HEK293 (cell line): Measurements from ENCODE around the gene CRABP2.

Experiments used
- CTCF ChIA-PET: fragments of 350-600 bp; formaldehyde crosslinking; extraction: SDS; loops from one replicate; lab custom pipeline; 2021; ENCODE audit warnings: antibody characterized with exemption; lab: Yijun Ruan, JAX
- POLR2A ChIA-PET: fragments of 300-600 bp; formaldehyde crosslinking; extraction: SDS; loops from one replicate; lab custom pipeline; 2020; ENCODE audit warnings: antibody characterized with exemption, inconsistent platforms; lab: Yijun Ruan, JAX
- H3K27ac ChIP-seq: fragments of 200-500 bp; sonication (Bioruptor generic); 2 replicates; pipeline ENCODE4 v1.5.1; 2014; ENCODE audit warnings: low read depth, low read length, control low read depth, inconsistent platforms; ENCODE audit errors: extremely low read depth
- H3K36me3 ChIP-seq, 2 experiments: fragments of 200-500 bp in 1 of 2; sonication (Bioruptor generic) in 1 of 2; 1 replicate in 1 of 2; 2 replicates in 1 of 2; pipeline ENCODE4 v1.5.1; 2014 to 2017; ENCODE audit warnings: inconsistent platforms in 2 of 2, low read length in 2 of 2; ENCODE audit not compliant: control insufficient read depth in 2 of 2, insufficient read depth in 1 of 2
- H3K4me1 ChIP-seq: fragments of 200-500 bp; sonication (Bioruptor generic); 2 replicates; pipeline ENCODE4 v1.5.1; 2014; ENCODE audit warnings: mild to moderate bottlenecking, low read length, inconsistent platforms; ENCODE audit not compliant: control insufficient read depth, insufficient read depth
- H3K4me3 ChIP-seq: 2 replicates; pipeline ENCODE4 v1.5.1; 2011; ENCODE audit warnings: low read depth, mild to moderate bottlenecking, control low read depth, low read length, moderate library complexity
- H3K9me3 ChIP-seq: fragments of 200-500 bp; sonication (Bioruptor generic); 2 replicates; pipeline ENCODE4 v1.5.1; 2014; ENCODE audit warnings: low read depth, low read length, inconsistent platforms; ENCODE audit not compliant: control insufficient read depth, insufficient read depth
- BCL11B ChIP-seq: fragments of 450-650 bp; formaldehyde crosslinking; IDR thresholded peaks from 2 replicates; pipeline ENCODE4 v1.5.1; 2016; ENCODE audit warnings: low read depth, missing biosample characterization, missing genetic modification characterization
- GFI1B ChIP-seq: fragments of 450-650 bp; formaldehyde crosslinking; IDR thresholded peaks from 2 replicates; pipeline ENCODE4 v1.5.1; 2016; ENCODE audit warnings: missing biosample characterization, missing genetic modification characterization
- GLIS1 ChIP-seq: fragments of 450-650 bp; formaldehyde crosslinking; IDR thresholded peaks from 2 replicates; pipeline ENCODE4 v1.5.1; 2016; ENCODE audit warnings: missing biosample characterization, missing genetic modification characterization
- GLIS2 ChIP-seq: fragments of 450-650 bp; formaldehyde crosslinking; IDR thresholded peaks from 2 replicates; pipeline ENCODE4 v1.5.1; 2016; ENCODE audit warnings: missing biosample characterization, missing genetic modification characterization
- HOXA7 ChIP-seq: sonication (generic); formaldehyde crosslinking; IDR thresholded peaks from 2 replicates; pipeline ENCODE4 v1.8.1; 2022; ENCODE audit warnings: missing genetic modification reagents, borderline replicate concordance
- KLF7 ChIP-seq: fragments of 450-650 bp; formaldehyde crosslinking; IDR thresholded peaks from 2 replicates; pipeline ENCODE4 v1.5.1; 2016; ENCODE audit warnings: missing biosample characterization, missing genetic modification characterization, borderline replicate concordance
- KLF9 ChIP-seq: fragments of 450-650 bp; formaldehyde crosslinking; IDR thresholded peaks from 2 replicates; pipeline ENCODE4 v1.5.1; 2016; ENCODE audit warnings: missing biosample characterization, missing genetic modification characterization, low read depth
- RBAK ChIP-seq: fragments of 450-650 bp; formaldehyde crosslinking; IDR thresholded peaks from 2 replicates; pipeline ENCODE4 v1.5.1; 2016; ENCODE audit warnings: missing biosample characterization, missing genetic modification characterization
- SP2 ChIP-seq: fragments of 450-650 bp; formaldehyde crosslinking; IDR thresholded peaks from 2 replicates; pipeline ENCODE4 v1.5.1; 2016; ENCODE audit warnings: missing biosample characterization, missing genetic modification characterization
- SP3 ChIP-seq: fragments of 450-650 bp; formaldehyde crosslinking; IDR thresholded peaks from 2 replicates; pipeline ENCODE4 v1.5.1; 2016; ENCODE audit warnings: missing biosample characterization, missing genetic modification characterization
- ZBTB1 ChIP-seq: fragments of 450-650 bp; formaldehyde crosslinking; IDR thresholded peaks from 2 replicates; pipeline ENCODE4 v1.5.1; 2016; ENCODE audit warnings: missing biosample characterization, missing genetic modification characterization
- ZNF211 ChIP-seq: fragments of 450-650 bp; formaldehyde crosslinking; IDR thresholded peaks from 2 replicates; pipeline ENCODE4 v1.5.1; 2016; ENCODE audit warnings: low read depth, missing biosample characterization, missing genetic modification characterization
- ZNF239 ChIP-seq: fragments of 450-650 bp; formaldehyde crosslinking; IDR thresholded peaks from 2 replicates; pipeline ENCODE4 v1.5.1; 2016; ENCODE audit warnings: missing biosample characterization, missing genetic modification characterization
- ZNF302 ChIP-seq: fragments of 450-650 bp; formaldehyde crosslinking; IDR thresholded peaks from 2 replicates; pipeline ENCODE4 v1.5.1; 2016; ENCODE audit warnings: missing biosample characterization, missing genetic modification characterization, low read depth
- ZNF335 ChIP-seq: fragments of 450-650 bp; formaldehyde crosslinking; conservative IDR thresholded peaks from 2 replicates; pipeline ENCODE4 v1.5.1; 2016; ENCODE audit warnings: missing biosample characterization, missing genetic modification characterization
- ZNF341 ChIP-seq: fragments of 450-650 bp; formaldehyde crosslinking; IDR thresholded peaks from 2 replicates; pipeline ENCODE4; 2016; ENCODE audit warnings: low read depth, missing biosample characterization, missing genetic modification characterization
- ZNF354C ChIP-seq: fragments of 450-650 bp; formaldehyde crosslinking; IDR thresholded peaks from 2 replicates; pipeline ENCODE4 v1.5.1; 2016; ENCODE audit warnings: missing biosample characterization, missing genetic modification characterization, low read depth, borderline replicate concordance
- ZNF391 ChIP-seq: fragments of 450-650 bp; formaldehyde crosslinking; IDR thresholded peaks from 2 replicates; pipeline ENCODE4 v1.5.1; 2016; ENCODE audit warnings: low read depth, missing biosample characterization, missing genetic modification characterization, borderline replicate concordance
- ZNF548 ChIP-seq: fragments of 450-650 bp; formaldehyde crosslinking; IDR thresholded peaks from 2 replicates; pipeline ENCODE4 v1.5.1; 2016; ENCODE audit warnings: missing biosample characterization, missing genetic modification characterization
- ZNF561 ChIP-seq: fragments of 450-650 bp; IDR thresholded peaks from 2 replicates; pipeline ENCODE4 v1.5.1; 2018; ENCODE audit warnings: missing biosample characterization, missing genetic modification characterization, borderline replicate concordance
- ZNF600 ChIP-seq: fragments of 450-650 bp; formaldehyde crosslinking; IDR thresholded peaks from 2 replicates; pipeline ENCODE4 v1.5.1; 2016; ENCODE audit warnings: missing biosample characterization, missing genetic modification characterization
- ZNF629 ChIP-seq: fragments of 450-650 bp; formaldehyde crosslinking; IDR thresholded peaks from 2 replicates; pipeline ENCODE4 v1.5.1; 2017; ENCODE audit warnings: missing biosample characterization, missing genetic modification characterization
- ZNF660 ChIP-seq: fragments of 450-650 bp; IDR thresholded peaks from 2 replicates; pipeline ENCODE4 v1.5.1; 2018; ENCODE audit warnings: missing biosample characterization, mild to moderate bottlenecking, missing genetic modification characterization
- ZNF777 ChIP-seq: fragments of 450-650 bp; formaldehyde crosslinking; IDR thresholded peaks from 2 replicates; pipeline ENCODE4 v1.5.1; 2017; ENCODE audit warnings: missing biosample characterization, missing genetic modification characterization, borderline replicate concordance
- ZXDB ChIP-seq: fragments of 450-650 bp; formaldehyde crosslinking; IDR thresholded peaks from 2 replicates; pipeline ENCODE4 v1.5.1; 2016; ENCODE audit warnings: missing biosample characterization, missing genetic modification characterization
- TF ChIP-seq, protein P1 (sequence below): fragments of 450-650 bp; formaldehyde crosslinking; IDR thresholded peaks from 2 replicates; pipeline ENCODE4 v1.5.1; 2017; ENCODE audit warnings: missing biosample characterization, missing genetic modification characterization
- TF ChIP-seq, protein P2 (sequence below): fragments of 450-650 bp; formaldehyde crosslinking; IDR thresholded peaks from 2 replicates; pipeline ENCODE4 v1.5.1; 2017; ENCODE audit warnings: missing biosample characterization, missing genetic modification characterization
- TF ChIP-seq, protein P3 (sequence below): fragments of 450-650 bp; formaldehyde crosslinking; IDR thresholded peaks from 2 replicates; pipeline ENCODE4 v1.5.0; 2017; ENCODE audit warnings: missing biosample characterization, missing genetic modification characterization, borderline replicate concordance
- TF ChIP-seq, protein P4 (sequence below): fragments of 450-650 bp; formaldehyde crosslinking; IDR thresholded peaks from 2 replicates; pipeline ENCODE4 v1.5.1; 2016; ENCODE audit warnings: missing biosample characterization, missing genetic modification characterization
- TF ChIP-seq, protein P5 (sequence below): fragments of 450-650 bp; formaldehyde crosslinking; IDR thresholded peaks from 2 replicates; pipeline ENCODE4 v1.5.1; 2016; ENCODE audit warnings: missing biosample characterization, missing genetic modification characterization

The CRABP2 gene

DNA sequence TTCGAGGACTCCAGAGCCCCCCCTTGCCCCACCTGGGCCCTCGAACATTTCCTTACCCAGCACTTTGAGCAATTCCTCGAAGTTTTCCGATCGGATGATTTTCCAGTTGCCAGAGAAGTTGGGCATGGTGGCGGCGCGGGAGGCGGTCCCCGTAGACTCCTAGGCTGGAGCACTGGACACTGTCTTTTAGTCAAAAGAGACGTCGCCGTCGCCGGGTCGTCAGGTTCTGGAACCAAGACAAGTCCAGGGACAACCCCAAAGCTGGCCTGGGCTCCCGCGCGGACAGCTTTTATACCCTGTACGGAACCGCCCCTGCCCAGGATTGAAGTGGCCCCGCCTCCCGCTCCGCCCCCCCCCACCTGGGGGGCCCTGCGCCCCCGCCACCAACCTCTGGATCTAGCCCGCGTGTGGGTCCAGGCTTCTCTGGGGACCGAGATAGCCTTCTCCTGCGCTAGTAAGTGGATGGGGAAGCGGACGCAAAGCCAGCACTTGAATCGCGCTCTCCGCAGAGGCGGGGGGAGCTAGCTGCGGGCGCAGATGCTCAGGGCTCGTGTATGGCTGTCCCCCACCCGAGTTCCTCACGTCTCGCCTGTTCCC, at the start of gene CRABP2:
CRABP2 (minus strand) TSS at position 263 of the 597 bp plus-strand sequence; CDS start at position 126, 137 bp downstream.
- TF ChIP-seq ZNF211 (tag by site-specific recombination) (no peak), KLF9 (peak; percentile 8; the same call in 1 of the 2 replicates), ZNF341 (no peak), ZNF600 (tag by site-specific recombination) (no peak), ZNF561 (tag by site-specific recombination) (0 out of 2 replicates have a peak, but pooled peaks have one; percentile 12), ZNF302 (tag by site-specific recombination) (no peak), ZNF354C (tag by site-specific recombination) (no peak), SP3 (tag by site-specific recombination) (peak; percentile 65), KLF7 (no peak), GFI1B (tag by site-specific recombination) (no peak), GLIS1 (peak; percentile 82), ZNF391 (tag by site-specific recombination) (0 out of 2 replicates have a peak, but pooled peaks have one; percentile 9), HOXA7 (CRISPR knock-in tag) (no peak), GLIS2 (tag by site-specific recombination) (peak; percentile 39; the same call in 1 of the 2 replicates), ZBTB1 (no peak), ZNF239 (tag by site-specific recombination) (0 out of 2 replicates have a peak, but pooled peaks have one; percentile 10), ZNF629 (tag by site-specific recombination) (no peak), ZNF548 (tag by site-specific recombination) (no peak), SP2 (peak; percentile 36), ZNF777 (tag by site-specific recombination) (no peak), BCL11B (tag by site-specific recombination) (no peak), ZNF335 (tag by site-specific recombination) (peak; percentile 63; the same call in 1 of the 2 replicates), RBAK (tag by site-specific recombination) (no peak), ZXDB (tag by site-specific recombination) (no peak), ZNF660 (tag by site-specific recombination) (0 out of 2 replicates have a peak, but pooled peaks have one; percentile 5)
- TF ChIP-seq, protein P1, sequence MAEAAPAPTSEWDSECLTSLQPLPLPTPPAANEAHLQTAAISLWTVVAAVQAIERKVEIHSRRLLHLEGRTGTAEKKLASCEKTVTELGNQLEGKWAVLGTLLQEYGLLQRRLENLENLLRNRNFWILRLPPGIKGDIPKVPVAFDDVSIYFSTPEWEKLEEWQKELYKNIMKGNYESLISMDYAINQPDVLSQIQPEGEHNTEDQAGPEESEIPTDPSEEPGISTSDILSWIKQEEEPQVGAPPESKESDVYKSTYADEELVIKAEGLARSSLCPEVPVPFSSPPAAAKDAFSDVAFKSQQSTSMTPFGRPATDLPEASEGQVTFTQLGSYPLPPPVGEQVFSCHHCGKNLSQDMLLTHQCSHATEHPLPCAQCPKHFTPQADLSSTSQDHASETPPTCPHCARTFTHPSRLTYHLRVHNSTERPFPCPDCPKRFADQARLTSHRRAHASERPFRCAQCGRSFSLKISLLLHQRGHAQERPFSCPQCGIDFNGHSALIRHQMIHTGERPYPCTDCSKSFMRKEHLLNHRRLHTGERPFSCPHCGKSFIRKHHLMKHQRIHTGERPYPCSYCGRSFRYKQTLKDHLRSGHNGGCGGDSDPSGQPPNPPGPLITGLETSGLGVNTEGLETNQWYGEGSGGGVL (tag by site-specific recombination), result no peak
- TF ChIP-seq, protein P2, sequence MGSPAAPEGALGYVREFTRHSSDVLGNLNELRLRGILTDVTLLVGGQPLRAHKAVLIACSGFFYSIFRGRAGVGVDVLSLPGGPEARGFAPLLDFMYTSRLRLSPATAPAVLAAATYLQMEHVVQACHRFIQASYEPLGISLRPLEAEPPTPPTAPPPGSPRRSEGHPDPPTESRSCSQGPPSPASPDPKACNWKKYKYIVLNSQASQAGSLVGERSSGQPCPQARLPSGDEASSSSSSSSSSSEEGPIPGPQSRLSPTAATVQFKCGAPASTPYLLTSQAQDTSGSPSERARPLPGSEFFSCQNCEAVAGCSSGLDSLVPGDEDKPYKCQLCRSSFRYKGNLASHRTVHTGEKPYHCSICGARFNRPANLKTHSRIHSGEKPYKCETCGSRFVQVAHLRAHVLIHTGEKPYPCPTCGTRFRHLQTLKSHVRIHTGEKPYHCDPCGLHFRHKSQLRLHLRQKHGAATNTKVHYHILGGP (tag by site-specific recombination), result peak; percentile 96
- TF ChIP-seq, protein P3, sequence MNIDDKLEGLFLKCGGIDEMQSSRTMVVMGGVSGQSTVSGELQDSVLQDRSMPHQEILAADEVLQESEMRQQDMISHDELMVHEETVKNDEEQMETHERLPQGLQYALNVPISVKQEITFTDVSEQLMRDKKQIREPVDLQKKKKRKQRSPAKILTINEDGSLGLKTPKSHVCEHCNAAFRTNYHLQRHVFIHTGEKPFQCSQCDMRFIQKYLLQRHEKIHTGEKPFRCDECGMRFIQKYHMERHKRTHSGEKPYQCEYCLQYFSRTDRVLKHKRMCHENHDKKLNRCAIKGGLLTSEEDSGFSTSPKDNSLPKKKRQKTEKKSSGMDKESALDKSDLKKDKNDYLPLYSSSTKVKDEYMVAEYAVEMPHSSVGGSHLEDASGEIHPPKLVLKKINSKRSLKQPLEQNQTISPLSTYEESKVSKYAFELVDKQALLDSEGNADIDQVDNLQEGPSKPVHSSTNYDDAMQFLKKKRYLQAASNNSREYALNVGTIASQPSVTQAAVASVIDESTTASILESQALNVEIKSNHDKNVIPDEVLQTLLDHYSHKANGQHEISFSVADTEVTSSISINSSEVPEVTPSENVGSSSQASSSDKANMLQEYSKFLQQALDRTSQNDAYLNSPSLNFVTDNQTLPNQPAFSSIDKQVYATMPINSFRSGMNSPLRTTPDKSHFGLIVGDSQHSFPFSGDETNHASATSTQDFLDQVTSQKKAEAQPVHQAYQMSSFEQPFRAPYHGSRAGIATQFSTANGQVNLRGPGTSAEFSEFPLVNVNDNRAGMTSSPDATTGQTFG (tag by site-specific recombination), result no peak
- TF ChIP-seq, protein P4, sequence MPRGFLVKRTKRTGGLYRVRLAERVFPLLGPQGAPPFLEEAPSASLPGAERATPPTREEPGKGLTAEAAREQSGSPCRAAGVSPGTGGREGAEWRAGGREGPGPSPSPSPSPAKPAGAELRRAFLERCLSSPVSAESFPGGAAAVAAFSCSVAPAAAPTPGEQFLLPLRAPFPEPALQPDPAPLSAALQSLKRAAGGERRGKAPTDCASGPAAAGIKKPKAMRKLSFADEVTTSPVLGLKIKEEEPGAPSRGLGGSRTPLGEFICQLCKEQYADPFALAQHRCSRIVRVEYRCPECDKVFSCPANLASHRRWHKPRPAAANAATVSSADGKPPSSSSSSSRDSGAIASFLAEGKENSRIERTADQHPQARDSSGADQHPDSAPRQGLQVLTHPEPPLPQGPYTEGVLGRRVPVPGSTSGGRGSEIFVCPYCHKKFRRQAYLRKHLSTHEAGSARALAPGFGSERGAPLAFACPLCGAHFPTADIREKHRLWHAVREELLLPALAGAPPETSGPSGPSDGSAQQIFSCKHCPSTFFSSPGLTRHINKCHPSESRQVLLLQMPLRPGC (tag by site-specific recombination), result no peak
- TF ChIP-seq, protein P5, sequence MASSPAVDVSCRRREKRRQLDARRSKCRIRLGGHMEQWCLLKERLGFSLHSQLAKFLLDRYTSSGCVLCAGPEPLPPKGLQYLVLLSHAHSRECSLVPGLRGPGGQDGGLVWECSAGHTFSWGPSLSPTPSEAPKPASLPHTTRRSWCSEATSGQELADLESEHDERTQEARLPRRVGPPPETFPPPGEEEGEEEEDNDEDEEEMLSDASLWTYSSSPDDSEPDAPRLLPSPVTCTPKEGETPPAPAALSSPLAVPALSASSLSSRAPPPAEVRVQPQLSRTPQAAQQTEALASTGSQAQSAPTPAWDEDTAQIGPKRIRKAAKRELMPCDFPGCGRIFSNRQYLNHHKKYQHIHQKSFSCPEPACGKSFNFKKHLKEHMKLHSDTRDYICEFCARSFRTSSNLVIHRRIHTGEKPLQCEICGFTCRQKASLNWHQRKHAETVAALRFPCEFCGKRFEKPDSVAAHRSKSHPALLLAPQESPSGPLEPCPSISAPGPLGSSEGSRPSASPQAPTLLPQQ (tag by site-specific recombination), result peak; percentile 85
- Histone ChIP-seq H3K36me3 (peaks cover 0 to 9% of the 10 kb centered on the region in 2 experiments; a peak in 1 of 3 replicates), H3K9me3 (no peaks in the 10 kb centered on the region), H3K4me3 (peak within 1 kb of the TSS; percentile 36), H3K4me1 (peaks cover 12% of the 10 kb centered on the region), H3K27ac (peak within 1 kb of the TSS; percentile 39; the same call in 1 of the 2 replicates)
- ChIA-PET POLR2A (interaction anchor here (0.7 to 4.9 kb wide), 6 partner anchors 16 to 185 kb away, joined by 3 to 43 read pairs (median 4); partner anchors contain the start of genes ISG20L2 and METTL25B), CTCF (interaction anchor here (0.6 to 20.2 kb wide), 28 partner anchors 8 to 259 kb away, joined by 3 to 579 read pairs (median 5); partner anchors contain the start of genes HAPLN2, ISG20L2, METTL25B and NES)
